PC-9 (cell line): ENCODE results near the gene ALKBH7. TPM values are rescaled to one million over a fixed set of nuclear protein-coding genes. Genes with fewer than 3 reads are reported as not detected.
"Not testable (repeated sequence)": the region's sequence is repeated elsewhere in the genome, so short reads cannot be mapped to it uniquely, and the experiment has no call there.

Experiments
- BruUV-seq: library from RNA; stranded (reverse); fragments of 400-500 nt; replicated peaks from 2 replicates; lab custom pipeline; 2021; lab: Mats Ljungman, UMichigan
- CTCF ChIA-PET: fragments of 300-600 bp; sonication (Branson Sonifier 250); formaldehyde crosslinking; loops from one replicate; lab custom pipeline; 2022; ENCODE audit warnings: antibody characterized with exemption; lab: Charles Lee
- POLR2A ChIA-PET: fragments of 300-600 bp; sonication (Branson Sonifier 250); formaldehyde crosslinking; loops from one replicate; lab custom pipeline; 2022; ENCODE audit warnings: antibody characterized with exemption; ENCODE audit not compliant: unreplicated experiment; lab: Charles Lee
- DNase-seq, 2 experiments: peaks; one replicate each; pipeline versions ENCODE4 v3.0.0 to v3.0.0-alpha.2; 2015 to 2022; ENCODE audit warnings: mixed read lengths in 1 of 2
- H2AFZ ChIP-seq: fragments of 200-600 bp; sonication (generic); 2 replicates; pipeline ENCODE4 v1.8.1; 2017; ENCODE audit warnings: antibody characterized with exemption
- H3F3A ChIP-seq: fragments of 200-600 bp; sonication (generic); 2 replicates; pipeline ENCODE4 v1.8.1; 2017; ENCODE audit warnings: antibody characterized with exemption, mild to moderate bottlenecking, low read depth; ENCODE audit not compliant: insufficient read depth
- H3K27ac ChIP-seq: fragments of 200-600 bp; sonication (generic); 2 replicates; pipeline ENCODE4 v1.6.1; 2016; ENCODE audit warnings: mixed run types
- H3K27me3 ChIP-seq: fragments of 200-600 bp; sonication (generic); 2 replicates; pipeline ENCODE4 v1.6.1; 2016; ENCODE audit warnings: low read depth, mixed run types; ENCODE audit not compliant: insufficient read depth
- H3K36me3 ChIP-seq: fragments of 200-600 bp; sonication (generic); 2 replicates; pipeline ENCODE4 v1.6.1; 2016; ENCODE audit warnings: low read depth, mixed run types
- H3K4me1 ChIP-seq: fragments of 200-600 bp; sonication (generic); replicated peaks from 2 replicates; pipeline ENCODE4 v1.6.1; 2016; ENCODE audit warnings: mixed run types; ENCODE audit not compliant: insufficient read depth
- H3K4me2 ChIP-seq: fragments of 200-600 bp; sonication (generic); 2 replicates; pipeline ENCODE4 v1.6.1; 2017; ENCODE audit warnings: mixed run types
- H3K4me3 ChIP-seq: fragments of 200-600 bp; sonication (generic); 2 replicates; pipeline ENCODE4 v1.6.1; 2016; ENCODE audit warnings: mixed run types
- H3K79me2 ChIP-seq: fragments of 200-600 bp; sonication (generic); 2 replicates; pipeline ENCODE4 v1.6.1; 2017; ENCODE audit warnings: low read depth, mixed run types
- H3K9me2 ChIP-seq: fragments of 200-600 bp; sonication (generic); 2 replicates; pipeline ENCODE4 v1.8.1; 2017; ENCODE audit warnings: mild to moderate bottlenecking; ENCODE audit not compliant: insufficient read depth
- H3K9me3 ChIP-seq: fragments of 200-600 bp; sonication (generic); 2 replicates; pipeline ENCODE4 v1.8.1; 2016; ENCODE audit warnings: low read depth; ENCODE audit not compliant: insufficient read depth
- H4K20me1 ChIP-seq: fragments of 200-600 bp; sonication (generic); 2 replicates; pipeline ENCODE4 v1.8.1; 2017; ENCODE audit not compliant: insufficient read depth
- CTCF ChIP-seq: fragments of 200-600 bp; sonication (generic); conservative IDR thresholded peaks from 2 replicates; pipeline ENCODE4 v1.6.1; 2017; ENCODE audit warnings: mixed run types, antibody characterized with exemption, mild to moderate bottlenecking, moderate library complexity
- EZH2 ChIP-seq: fragments of 200-600 bp; sonication (generic); IDR thresholded peaks from 2 replicates; pipeline ENCODE4 v1.8.0; 2017; ENCODE audit warnings: antibody characterized with exemption, low read depth
- intact Hi-C: fragments of 100-400 bp; cut with micrococcal nuclease; formaldehyde crosslinking; loops from one replicate; pipeline ENCODE4 v1.10.0; 2022; ENCODE audit not compliant: unreplicated experiment
- total RNA-seq: library from RNA; stranded (reverse); gene quantifications from 2 replicates; pipeline ENCODE4 v1.2.3, GENCODE V29; 2021

ALKBH7 gene
- total RNA-seq, 1 experiment from 2014 or later, result 53.6 TPM

GRCh38 chr19:6357174-6357573 lies 15.4 kb upstream of the ALKBH7 start:
- ChIA-PET POLR2A (interaction anchor here (0.5 kb wide), 1 partner anchor 103 kb away, joined by 3 read pairs; the partner anchor contains the start of gene SLC25A23), CTCF (no interaction called here)
- no peaks in the 10 kb centered on the region for H3K9me3 ChIP-seq
- H3K79me2 ChIP-seq, result no peaks in the 10 kb centered on the region
- BruUV-seq, result no TSS peak
- H4K20me1 ChIP-seq, result no peaks in the 10 kb centered on the region
- no peak overlapping the region for H3K27ac ChIP-seq
- no peak overlapping the region for H2AFZ ChIP-seq
- no peak overlapping the region for H3K4me3 ChIP-seq
- H3K36me3 ChIP-seq, result no peaks in the 10 kb centered on the region
- no peaks in the 10 kb centered on the region for H3K9me2 ChIP-seq
- TF ChIP-seq CTCF (no peak), EZH2 (no peak)
- DNase-seq, result no peak
- no peak overlapping the region for H3K4me2 ChIP-seq
- H3K27me3 ChIP-seq, result no peaks in the 10 kb centered on the region
- peaks cover 4% of the 10 kb centered on the region; the same call in 1 of the 2 replicates for H3F3A ChIP-seq
- intact Hi-C loops, result no loop called here
- H3K4me1 ChIP-seq, result peaks cover 6% of the 10 kb centered on the region; the same call in 1 of the 2 replicates

- H2AFZ ChIP-seq, result peak overlapping the region; percentile 52; the same call in 1 of the 2 replicates
- no TSS peak for BruUV-seq
- no peaks in the 10 kb centered on the region for H3K9me2 ChIP-seq
- ChIA-PET POLR2A (interaction anchor here (0.5 to 0.7 kb wide), 3 partner anchors 13 to 16 kb away, joined by 3 to 18 read pairs (median 10); partner anchors contain the start of gene ALKBH7), CTCF (interaction anchor here (0.6 to 1.6 kb wide), 3 partner anchors 320 to 1549 kb away, joined by 5 to 13 read pairs (median 6); no protein-coding TSS in a partner anchor)
- no peak for TF ChIP-seq EZH2
- TF ChIP-seq CTCF, result no peak
- H3K36me3 ChIP-seq, result no peaks in the 10 kb centered on the region
- H3K9me3 ChIP-seq, result no peaks in the 10 kb centered on the region
- H4K20me1 ChIP-seq, result no peaks in the 10 kb centered on the region
- intact Hi-C loops, result no loop called here
- peaks cover 4% of the 10 kb centered on the region; the same call in 1 of the 2 replicates for H3F3A ChIP-seq
- no peaks in the 10 kb centered on the region for H3K79me2 ChIP-seq
- H3K27me3 ChIP-seq, result no peaks in the 10 kb centered on the region
- no peak overlapping the region for H3K27ac ChIP-seq
- DNase-seq, result peak; percentile 37 to 62
- H3K4me2 ChIP-seq, result peak overlapping the region; percentile 76
- H3K4me1 ChIP-seq, result peaks cover 6% of the 10 kb centered on the region; the same call in 1 of the 2 replicates
- peak overlapping the region; percentile 35; the same call in 1 of the 2 replicates for H3K4me3 ChIP-seq
Observed at GRCh38 chr19:6358003-6358402, 14.6 kb upstream of the ALKBH7 start.

- Histone ChIP-seq H3F3A (peaks cover 4% of the 10 kb centered on the region; the same call in 1 of the 2 replicates), H3K9me2 (no peaks in the 10 kb centered on the region), H3K4me2 (no peak overlapping the region), H3K9me3 (no peaks in the 10 kb centered on the region), H3K79me2 (no peaks in the 10 kb centered on the region), H3K27me3 (no peaks in the 10 kb centered on the region), H3K4me1 (peaks cover 6% of the 10 kb centered on the region; the same call in 1 of the 2 replicates), H2AFZ (no peak overlapping the region), H4K20me1 (no peaks in the 10 kb centered on the region), H3K27ac (no peak overlapping the region), H3K4me3 (no peak overlapping the region), H3K36me3 (no peaks in the 10 kb centered on the region)
- no TSS peak for BruUV-seq
- TF ChIP-seq CTCF (no peak), EZH2 (no peak)
- intact Hi-C loops, result no loop called here
- no peak for DNase-seq
- ChIA-PET CTCF (interaction anchor here (1.6 kb wide), 1 partner anchor 556 kb away, joined by 13 read pairs; no protein-coding TSS in a partner anchor), POLR2A (no interaction called here)
Observed at GRCh38 chr19:6359568-6360341, 12.8 kb upstream of the ALKBH7 start.

- H3K9me2 ChIP-seq, H3K36me3 ChIP-seq, H3K79me2 ChIP-seq, H3K4me1 ChIP-seq, POLR2A ChIA-PET, H3F3A ChIP-seq, H2AFZ ChIP-seq, intact Hi-C loops, H3K27ac ChIP-seq, DNase-seq, H4K20me1 ChIP-seq, CTCF ChIA-PET, BruUV-seq, H3K4me3 ChIP-seq, H3K27me3 ChIP-seq, H3K9me3 ChIP-seq, H3K4me2 ChIP-seq: not testable (repeated sequence)
Observed at GRCh38 chr19:6360445-6360844, 12.1 kb upstream of the ALKBH7 start.

- H3K36me3 ChIP-seq, H3K27ac ChIP-seq, H3K79me2 ChIP-seq, H3F3A ChIP-seq, H2AFZ ChIP-seq, H4K20me1 ChIP-seq, H3K9me2 ChIP-seq, H3K27me3 ChIP-seq, DNase-seq, BruUV-seq, CTCF ChIA-PET, H3K4me1 ChIP-seq, intact Hi-C loops, H3K9me3 ChIP-seq: not testable (repeated sequence)
- POLR2A ChIA-PET, result interaction anchor here (0.6 to 1.0 kb wide), 2 partner anchors 12 to 476 kb away, joined by 3 read pairs; partner anchors contain the start of gene ALKBH7
- peak overlapping the region; percentile 61; the same call in 1 of the 2 replicates for H3K4me3 ChIP-seq
- peak overlapping the region; percentile 38; the same call in 1 of the 2 replicates for H3K4me2 ChIP-seq
Observed at GRCh38 chr19:6360857-6361216, 11.8 kb upstream of the ALKBH7 start.
